IMR-90 (cell line): ENCODE measurements around the gene GABRR1. TPM values are rescaled to one million over a fixed set of nuclear protein-coding genes. Genes with fewer than 3 reads are reported as not detected.

Source experiments
- ATAC-seq: fragments of 200-7000 bp; cut with Tn5 transposase; 2 replicates; pipeline ENCODE4 v1.9.1; 2020; ENCODE audit warnings: low read depth, mild to moderate bottlenecking, moderate library complexity
- BruUV-seq: library from RNA; stranded (reverse); fragments of 400-500 nt; replicated peaks from 2 replicates; lab custom pipeline; 2021; lab: Mats Ljungman, UMichigan
- CTCF ChIA-PET: fragments of 300-600 bp; formaldehyde crosslinking; extraction: SDS; loops from one replicate; lab custom pipeline; 2021; ENCODE audit warnings: antibody characterized with exemption; lab: Yijun Ruan, JAX
- POLR2A ChIA-PET: fragments of 300-600 bp; sonication (Branson Sonifier 250); formaldehyde crosslinking; loops from one replicate; lab custom pipeline; 2022; ENCODE audit warnings: antibody characterized with exemption; ENCODE audit not compliant: unreplicated experiment; lab: Charles Lee
- DNase-seq: peaks from one replicate; pipeline ENCODE4 v3.0.0; 2013
- H2AFZ ChIP-seq: replicated peaks from 2 replicates; pipeline ENCODE3; 2013; ENCODE audit warnings: low read length, mild to moderate bottlenecking; ENCODE audit not compliant: poor library complexity
- H2AK5ac ChIP-seq: 2 replicates; pipeline ENCODE4 v1.6.1; 2013; ENCODE audit warnings: low read depth, low read length, inconsistent platforms
- H2AK9ac ChIP-seq: replicated peaks from 2 replicates; pipeline ENCODE3; 2013; ENCODE audit warnings: mild to moderate bottlenecking, low read depth, low read length, moderate library complexity; ENCODE audit not compliant: poor library complexity
- H2BK120ac ChIP-seq: 2 replicates; pipeline ENCODE4 v1.6.1; 2013; ENCODE audit warnings: low read depth, low read length, inconsistent platforms
- H2BK15ac ChIP-seq: 3 replicates; pipeline ENCODE4 v1.6.1; 2013; ENCODE audit warnings: low read depth, low read length, inconsistent platforms
- H2BK20ac ChIP-seq: 2 replicates; pipeline ENCODE4 v1.6.1; 2013; ENCODE audit warnings: low read depth, mild to moderate bottlenecking, inconsistent platforms, low read length, moderate library complexity
- H2BK5ac ChIP-seq: 2 replicates; pipeline ENCODE4 v1.6.1; 2013; ENCODE audit warnings: mild to moderate bottlenecking, low read depth, low read length, inconsistent platforms; ENCODE audit not compliant: poor library complexity, severe bottlenecking
- H3K14ac ChIP-seq: replicated peaks from 2 replicates; pipeline ENCODE4 v1.6.1; 2013; ENCODE audit warnings: low read depth, low read length, inconsistent platforms
- H3K18ac ChIP-seq: 2 replicates; pipeline ENCODE4 v1.6.1; 2013; ENCODE audit warnings: low read depth, low read length, control low read depth
- H3K23ac ChIP-seq: 2 replicates; pipeline ENCODE4 v1.6.1; 2013; ENCODE audit warnings: low read depth, low read length, inconsistent platforms
- H3K27ac ChIP-seq: 2 replicates; pipeline ENCODE4 v1.5.1; 2013; ENCODE audit warnings: mild to moderate bottlenecking, control low read depth, low read length; ENCODE audit not compliant: insufficient read depth
- H3K27me3 ChIP-seq: 2 replicates; pipeline ENCODE4 v1.6.1; 2013; ENCODE audit warnings: low read length; ENCODE audit not compliant: control insufficient read depth, insufficient read depth
- H3K36me3 ChIP-seq: 2 replicates; pipeline ENCODE4 v1.6.1; 2013; ENCODE audit warnings: low read length, mixed read lengths; ENCODE audit not compliant: control insufficient read depth, insufficient read depth
- H3K4ac ChIP-seq: 2 replicates; pipeline ENCODE4 v1.6.1; 2013; ENCODE audit warnings: low read depth, low read length, inconsistent platforms
- H3K4me1 ChIP-seq: 2 replicates; pipeline ENCODE4 v1.6.1; 2013; ENCODE audit warnings: low read length, mixed read lengths; ENCODE audit not compliant: control insufficient read depth, insufficient read depth
- H3K4me2 ChIP-seq: 2 replicates; pipeline ENCODE4 v1.6.1; 2013; ENCODE audit warnings: low read depth, mild to moderate bottlenecking, control low read depth, low read length, moderate library complexity
- H3K4me3 ChIP-seq: 2 replicates; pipeline ENCODE4 v1.5.1; 2013; ENCODE audit warnings: low read depth, mild to moderate bottlenecking, control low read depth, low read length, moderate library complexity; ENCODE audit not compliant: insufficient read depth
- H3K56ac ChIP-seq: 2 replicates; pipeline ENCODE4 v1.6.1; 2013; ENCODE audit warnings: low read length, inconsistent platforms; ENCODE audit not compliant: insufficient read depth; ENCODE audit errors: extremely low read depth
- H3K79me1 ChIP-seq, 2 experiments: 2 replicates each; pipeline ENCODE4 v1.6.1; 2013; ENCODE audit warnings: low read length in 2 of 2, inconsistent platforms in 1 of 2, low read depth in 1 of 2
- H3K9ac ChIP-seq: 2 replicates; pipeline ENCODE4 v1.6.1; 2013; ENCODE audit warnings: low read depth, low read length, control low read depth
- H3K9me1 ChIP-seq: 2 replicates; pipeline ENCODE4 v1.6.1; 2013; ENCODE audit warnings: low read length, inconsistent platforms; ENCODE audit not compliant: insufficient read depth
- H3K9me3 ChIP-seq: 2 replicates; pipeline ENCODE4 v1.6.1; 2013; ENCODE audit warnings: low read length; ENCODE audit not compliant: control insufficient read depth, insufficient read depth
- H4K20me1 ChIP-seq: 2 replicates; pipeline ENCODE4 v1.6.1; 2013; ENCODE audit warnings: low read length, inconsistent platforms; ENCODE audit not compliant: insufficient read depth
- H4K5ac ChIP-seq: 2 replicates; pipeline ENCODE4 v1.6.1; 2013; ENCODE audit warnings: mild to moderate bottlenecking, low read depth, low read length, control low read depth
- H4K8ac ChIP-seq, 2 experiments: 2 replicates each; pipeline ENCODE4 v1.6.1; 2013; ENCODE audit warnings: low read depth in 2 of 2, low read length in 2 of 2, control low read depth in 1 of 2, inconsistent platforms in 1 of 2
- H4K91ac ChIP-seq: 2 replicates; pipeline ENCODE4 v1.6.1; 2013; ENCODE audit warnings: low read depth, low read length, inconsistent platforms; ENCODE audit not compliant: insufficient read depth
- BHLHE40 ChIP-seq: fragments of 150-350 bp; IDR thresholded peaks from 2 replicates; pipeline ENCODE4 v1.6.1; 2016; ENCODE audit warnings: mild to moderate bottlenecking, low read depth, low read length
- CEBPB ChIP-seq: IDR thresholded peaks from 2 replicates; pipeline ENCODE4 v1.6.1; 2012; ENCODE audit warnings: low read depth, low read length, improper control_type of control experiment
- CHD1 ChIP-seq: IDR thresholded peaks from 2 replicates; pipeline ENCODE4 v1.6.1; 2012; ENCODE audit warnings: low read depth, low read length, improper control_type of control experiment
- ELK1 ChIP-seq: fragments of 150-350 bp; IDR thresholded peaks from 2 replicates; pipeline ENCODE4 v1.6.1; 2016; ENCODE audit warnings: low read depth, mild to moderate bottlenecking, low read length, moderate library complexity, borderline replicate concordance
- FOS ChIP-seq: fragments of 150-350 bp; IDR thresholded peaks from 2 replicates; pipeline ENCODE4 v1.6.1; 2016; ENCODE audit warnings: low read depth, low read length
- MAZ ChIP-seq: IDR thresholded peaks from 2 replicates; pipeline ENCODE4 v1.6.1; 2012; ENCODE audit warnings: low read depth, mild to moderate bottlenecking, low read length, improper control_type of control experiment, moderate library complexity, borderline replicate concordance
- MXI1 ChIP-seq: IDR thresholded peaks from 2 replicates; pipeline ENCODE4 v1.6.1; 2012; ENCODE audit warnings: low read depth, mild to moderate bottlenecking, low read length, moderate library complexity, borderline replicate concordance
- POLR2A ChIP-seq: IDR thresholded peaks from 2 replicates; pipeline ENCODE4 v1.6.1; 2012; ENCODE audit warnings: mild to moderate bottlenecking, low read depth, low read length
- RAD21 ChIP-seq: IDR thresholded peaks from 2 replicates; pipeline ENCODE4 v1.6.1; 2012; ENCODE audit warnings: low read length, improper control_type of control experiment
- RCOR1 ChIP-seq: IDR thresholded peaks from 2 replicates; pipeline ENCODE4 v1.6.1; 2012; ENCODE audit warnings: mild to moderate bottlenecking, low read length, improper control_type of control experiment; ENCODE audit not compliant: insufficient replicate concordance
- SMC3 ChIP-seq: fragments of 150-350 bp; IDR thresholded peaks from 2 replicates; pipeline ENCODE4 v1.6.1; 2016; ENCODE audit warnings: low read depth, mild to moderate bottlenecking, antibody characterized with exemption, low read length, moderate library complexity
- WGBS, 2 experiments: methylation state at CpG; one replicate each; pipeline versions ENCODE4 v1.1.5 to v1.1.7; 2013; ENCODE audit warnings: missing lambda C conversion rate in 2 of 2; ENCODE audit not compliant: insufficient read length in 1 of 2; ENCODE audit errors: extremely low coverage in 2 of 2; 5-methylcytosine and 5-hydroxymethylcytosine counted together
- dilution Hi-C: fragments of 300-500 bp; cut with HindIII; formaldehyde crosslinking; loops from one replicate; pipeline ENCODE4 v1.14.3; 2018; ENCODE audit warnings: low sequenced_read_pairs; ENCODE audit not compliant: unreplicated experiment
- in situ Hi-C: fragments of 300-500 bp; cut with MboI; formaldehyde crosslinking; loops from 3 replicates; pipeline ENCODE4 v1.14.3; 2019; ENCODE audit warnings: low sequenced_read_pairs, inconsistent platforms, mixed read lengths
- intact Hi-C: fragments of 100-400 bp; cut with micrococcal nuclease; formaldehyde crosslinking; loops from 2 replicates; pipeline ENCODE4 v1.10.0; 2022
- polyA plus RNA-seq, 3 experiments: library from polyadenylated mRNA; depleted of rRNA; stranded (reverse); fragments of >200 nt; gene quantifications; 2 replicates each; pipeline ENCODE4 v1.2.3, GENCODE V29; 2012; ENCODE audit warnings: low replicate concordance in 1 of 3
- total RNA-seq: library from RNA; depleted of rRNA; stranded (reverse); fragments of >200 nt; gene quantifications from 2 replicates; pipeline ENCODE4 v1.2.3, GENCODE V29; 2012
- TF ChIP-seq, protein P1 (sequence below): fragments of 150-350 bp; IDR thresholded peaks from 2 replicates; pipeline ENCODE4 v1.6.1; 2017; ENCODE audit warnings: mild to moderate bottlenecking, antibody characterized with exemption, low read length, low read depth
- TF ChIP-seq, protein P2 (sequence below): conservative IDR thresholded peaks from 2 replicates; pipeline ENCODE4 v1.5.1; 2012; ENCODE audit warnings: mild to moderate bottlenecking, low read depth, low read length, improper control_type of control experiment

GABRR1 gene
- total and polyA plus RNA-seq, 2 of the 4 experiments (the other 2 are of a cell fraction) = not detected

- H4K5ac ChIP-seq = no peak overlapping the region
- WGBS, 2 experiments = no CpG with 5 or more reads among the region's 2 CpGs
- H2BK20ac ChIP-seq = no peak overlapping the region
- no peak overlapping the region for H3K18ac ChIP-seq
- no peak overlapping the region for H3K56ac ChIP-seq
- BruUV-seq = no TSS peak
- peaks cover 4% of the 10 kb centered on the region; the same call in 1 of the 2 replicates for H3K27me3 ChIP-seq
- no peaks in the 10 kb centered on the region; the same call in 1 of the 2 replicates for H3K9me3 ChIP-seq
- no peak overlapping the region for H2AFZ ChIP-seq
- ATAC-seq (no peak), DNase-seq (no peak)
- H3K23ac ChIP-seq = no peak overlapping the region
- no peak overlapping the region for H3K9ac ChIP-seq
- H4K20me1 ChIP-seq = no peaks in the 10 kb centered on the region
- no peaks in the 10 kb centered on the region for H3K4me1 ChIP-seq
- H3K14ac ChIP-seq = no peak overlapping the region
- no peak overlapping the region for H4K8ac ChIP-seq
- TF ChIP-seq CHD1 (no peak), RAD21 (no peak), MAZ (no peak), RCOR1 (no peak), FOS (no peak), SMC3 (no peak), MXI1 (no peak), ELK1 (no peak), POLR2A (no peak), CEBPB (no peak), BHLHE40 (no peak)
- TF ChIP-seq, protein P1, sequence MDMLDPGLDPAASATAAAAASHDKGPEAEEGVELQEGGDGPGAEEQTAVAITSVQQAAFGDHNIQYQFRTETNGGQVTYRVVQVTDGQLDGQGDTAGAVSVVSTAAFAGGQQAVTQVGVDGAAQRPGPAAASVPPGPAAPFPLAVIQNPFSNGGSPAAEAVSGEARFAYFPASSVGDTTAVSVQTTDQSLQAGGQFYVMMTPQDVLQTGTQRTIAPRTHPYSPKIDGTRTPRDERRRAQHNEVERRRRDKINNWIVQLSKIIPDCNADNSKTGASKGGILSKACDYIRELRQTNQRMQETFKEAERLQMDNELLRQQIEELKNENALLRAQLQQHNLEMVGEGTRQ = no peak
- TF ChIP-seq, protein P2, sequence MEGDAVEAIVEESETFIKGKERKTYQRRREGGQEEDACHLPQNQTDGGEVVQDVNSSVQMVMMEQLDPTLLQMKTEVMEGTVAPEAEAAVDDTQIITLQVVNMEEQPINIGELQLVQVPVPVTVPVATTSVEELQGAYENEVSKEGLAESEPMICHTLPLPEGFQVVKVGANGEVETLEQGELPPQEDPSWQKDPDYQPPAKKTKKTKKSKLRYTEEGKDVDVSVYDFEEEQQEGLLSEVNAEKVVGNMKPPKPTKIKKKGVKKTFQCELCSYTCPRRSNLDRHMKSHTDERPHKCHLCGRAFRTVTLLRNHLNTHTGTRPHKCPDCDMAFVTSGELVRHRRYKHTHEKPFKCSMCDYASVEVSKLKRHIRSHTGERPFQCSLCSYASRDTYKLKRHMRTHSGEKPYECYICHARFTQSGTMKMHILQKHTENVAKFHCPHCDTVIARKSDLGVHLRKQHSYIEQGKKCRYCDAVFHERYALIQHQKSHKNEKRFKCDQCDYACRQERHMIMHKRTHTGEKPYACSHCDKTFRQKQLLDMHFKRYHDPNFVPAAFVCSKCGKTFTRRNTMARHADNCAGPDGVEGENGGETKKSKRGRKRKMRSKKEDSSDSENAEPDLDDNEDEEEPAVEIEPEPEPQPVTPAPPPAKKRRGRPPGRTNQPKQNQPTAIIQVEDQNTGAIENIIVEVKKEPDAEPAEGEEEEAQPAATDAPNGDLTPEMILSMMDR = no peak
- no peak overlapping the region for H4K91ac ChIP-seq
- no peaks in the 10 kb centered on the region for H3K36me3 ChIP-seq
- in situ Hi-C loops = no loop called here
- H3K4me3 ChIP-seq = no peak overlapping the region
- no peak overlapping the region for H2BK120ac ChIP-seq
- POLR2A ChIA-PET = no interaction called here
- intact Hi-C loops = no loop called here
- no peaks in the 10 kb centered on the region for H3K79me1 ChIP-seq
- dilution Hi-C loops = no loop called here
- no peaks in the 10 kb centered on the region for H3K9me1 ChIP-seq
- no peak overlapping the region for H2BK5ac ChIP-seq
- H3K27ac ChIP-seq = no peak overlapping the region
- H2BK15ac ChIP-seq = no peak overlapping the region
- H2AK9ac ChIP-seq = no peak overlapping the region
- no peak overlapping the region for H3K4ac ChIP-seq
- CTCF ChIA-PET = no interaction called here
- H3K4me2 ChIP-seq = no peak overlapping the region
- no peak overlapping the region for H2AK5ac ChIP-seq
These were observed 17.6 kb downstream of the GABRR1 start for GRCh38 chr6:89199579-89199978.
